H9 (cell line): ENCODE data around the gene LYVE1. TPM values are rescaled to one million over a fixed set of nuclear protein-coding genes. Genes with fewer than 3 reads are reported as not detected.

Experiments used
- DNase-seq: peaks from one replicate; pipeline ENCODE4 v3.0.0-alpha.2; 2017
- H2AFZ ChIP-seq: one replicate; pipeline ENCODE4 v1.6.1; 2013; ENCODE audit warnings: mild to moderate bottlenecking, low read length, control low read depth, moderate library complexity
- H2AK5ac ChIP-seq: 2 replicates; pipeline ENCODE4 v1.6.1; 2013; ENCODE audit warnings: low read length, control low read depth, mixed read lengths; ENCODE audit not compliant: insufficient read length
- H2BK120ac ChIP-seq: one replicate; pipeline ENCODE4 v1.6.1; 2013; ENCODE audit warnings: low read depth, mild to moderate bottlenecking, low read length, control low read depth, inconsistent platforms; ENCODE audit not compliant: poor library complexity, severe bottlenecking
- H2BK12ac ChIP-seq: 2 replicates; pipeline ENCODE4 v1.6.1; 2013; ENCODE audit warnings: low read length, control low read depth, mixed read lengths, low read depth; ENCODE audit not compliant: insufficient read length
- H2BK15ac ChIP-seq: 2 replicates; pipeline ENCODE4 v1.6.1; 2013; ENCODE audit warnings: low read depth, low read length, control low read depth
- H2BK20ac ChIP-seq: one replicate; pipeline ENCODE4 v1.6.1; 2013; ENCODE audit warnings: low read depth, mild to moderate bottlenecking, low read length, control low read depth, inconsistent platforms; ENCODE audit not compliant: poor library complexity, severe bottlenecking
- H2BK5ac ChIP-seq: 2 replicates; pipeline ENCODE4 v1.6.1; 2013; ENCODE audit warnings: low read length, control low read depth, mixed read lengths; ENCODE audit not compliant: insufficient read length
- H3K14ac ChIP-seq: 2 replicates; pipeline ENCODE4 v1.6.1; 2013; ENCODE audit warnings: low read length, control low read depth; ENCODE audit not compliant: insufficient read depth
- H3K18ac ChIP-seq: 2 replicates; pipeline ENCODE4 v1.6.1; 2013; ENCODE audit warnings: low read depth, mild to moderate bottlenecking, mixed read lengths, low read length, control low read depth; ENCODE audit not compliant: insufficient read length
- H3K23ac ChIP-seq: 2 replicates; pipeline ENCODE4 v1.6.1; 2013; ENCODE audit warnings: low read length, control low read depth, mixed read lengths, low read depth; ENCODE audit not compliant: insufficient read length
- H3K23me2 ChIP-seq: 2 replicates; pipeline ENCODE4 v1.6.1; 2013; ENCODE audit warnings: low read depth, mild to moderate bottlenecking, mixed read lengths, low read length, control low read depth; ENCODE audit not compliant: insufficient read length, poor library complexity, severe bottlenecking
- H3K27ac ChIP-seq: 2 replicates; pipeline ENCODE4 v1.5.1; 2013; ENCODE audit warnings: low read length, control low read depth, mixed read lengths, low read depth; ENCODE audit not compliant: insufficient read length
- H3K27me3 ChIP-seq: 2 replicates; pipeline ENCODE4 v1.6.1; 2013; ENCODE audit warnings: low read length, control low read depth, inconsistent platforms; ENCODE audit not compliant: insufficient read depth
- H3K4ac ChIP-seq: 2 replicates; pipeline ENCODE4 v1.6.1; 2013; ENCODE audit warnings: low read depth, mild to moderate bottlenecking, control low read depth, inconsistent platforms, low read length, moderate library complexity
- H3K4me1 ChIP-seq: 2 replicates; pipeline ENCODE4 v1.6.1; 2013; ENCODE audit warnings: low read length, control low read depth, inconsistent platforms; ENCODE audit not compliant: insufficient read depth
- H3K4me2 ChIP-seq: 2 replicates; pipeline ENCODE4 v1.6.1; 2013; ENCODE audit warnings: low read length, control low read depth, mixed read lengths; ENCODE audit not compliant: insufficient read length, insufficient read depth
- H3K56ac ChIP-seq: 2 replicates; pipeline ENCODE4 v1.6.1; 2013; ENCODE audit warnings: low read depth, mild to moderate bottlenecking, mixed read lengths, low read length, control low read depth; ENCODE audit not compliant: insufficient read length
- H3K79me1 ChIP-seq: 2 replicates; pipeline ENCODE4 v1.6.1; 2013; ENCODE audit warnings: low read depth, mild to moderate bottlenecking, moderate library complexity, low read length, control low read depth, inconsistent platforms; ENCODE audit not compliant: insufficient read depth, poor library complexity, severe bottlenecking
- H3K79me2 ChIP-seq: 2 replicates; pipeline ENCODE4 v1.6.1; 2013; ENCODE audit warnings: low read length, control low read depth, inconsistent platforms; ENCODE audit not compliant: insufficient read depth
- H3K9ac ChIP-seq: 2 replicates; pipeline ENCODE4 v1.6.1; 2013; ENCODE audit warnings: low read length, control low read depth, mixed read lengths; ENCODE audit not compliant: insufficient read length; ENCODE audit errors: extremely low read depth
- H3K9me3 ChIP-seq: one replicate; pipeline ENCODE4 v1.6.1; 2013; ENCODE audit warnings: low read depth, low read length, inconsistent platforms; ENCODE audit not compliant: control insufficient read depth
- H3T11ph ChIP-seq: one replicate; pipeline ENCODE4 v1.6.1; 2013; ENCODE audit warnings: mild to moderate bottlenecking, low read length, control low read depth, inconsistent platforms
- H4K20me1 ChIP-seq: one replicate; pipeline ENCODE4 v1.6.1; 2013; ENCODE audit not compliant: control insufficient read depth, insufficient read length, insufficient read depth
- H4K5ac ChIP-seq: 2 replicates; pipeline ENCODE4 v1.6.1; 2013; ENCODE audit warnings: low read depth, mild to moderate bottlenecking, mixed read lengths, low read length, control low read depth; ENCODE audit not compliant: insufficient read length
- H4K8ac ChIP-seq: replicated peaks from 2 replicates; pipeline ENCODE4 v1.6.1; 2013; ENCODE audit warnings: low read length, control low read depth, mixed read lengths, low read depth; ENCODE audit not compliant: insufficient read length
- H4K91ac ChIP-seq: 2 replicates; pipeline ENCODE4 v1.6.1; 2013; ENCODE audit warnings: low read depth, mild to moderate bottlenecking, moderate library complexity, mixed read lengths, low read length, control low read depth; ENCODE audit not compliant: insufficient read length
- H3K27ac Mint-ChIP-seq, 3 experiments: 2 replicates in 2 of 3; 3 replicates in 1 of 3; pipeline ENCODE4 v1.8.0; 2020 to 2021; ENCODE audit warnings: mixed read lengths in 3 of 3, mild to moderate bottlenecking in 1 of 3, moderate library complexity in 1 of 3
- H3K27me3 Mint-ChIP-seq: 2 replicates; pipeline ENCODE4 v1.8.0; 2021; ENCODE audit warnings: low read depth, mild to moderate bottlenecking, moderate library complexity, mixed read lengths
- H3K36me3 Mint-ChIP-seq, 3 experiments: 2 replicates in 2 of 3; 3 replicates in 1 of 3; pipeline ENCODE4 v1.8.0; 2020 to 2021; ENCODE audit warnings: low read depth in 3 of 3, mixed read lengths in 3 of 3; ENCODE audit not compliant: insufficient read depth in 1 of 3
- H3K4me1 Mint-ChIP-seq, 2 experiments: 2 replicates each; pipeline ENCODE4 v1.8.0; 2020; ENCODE audit warnings: mixed read lengths in 2 of 2
- H3K4me3 Mint-ChIP-seq, 2 experiments: 2 replicates in 1 of 2; 3 replicates in 1 of 2; pipeline ENCODE4 v1.8.0; 2020 to 2021; ENCODE audit warnings: mild to moderate bottlenecking in 2 of 2, mixed read lengths in 2 of 2, moderate library complexity in 1 of 2
- H3K9me3 Mint-ChIP-seq, 2 experiments: 2 replicates in 1 of 2; 3 replicates in 1 of 2; pipeline ENCODE4 v1.8.0; 2020; ENCODE audit warnings: mild to moderate bottlenecking in 2 of 2, mixed read lengths in 2 of 2, moderate library complexity in 1 of 2
- CTCF ChIP-seq: fragments of 200-600 bp; sonication (generic); conservative IDR thresholded peaks from 3 replicates; pipeline ENCODE4 v1.8.0; 2021; ENCODE audit warnings: antibody characterized with exemption, mild to moderate bottlenecking
- WGBS: extraction: QIAGEN DNeasy Blood & Tissue Kit; methylation state at CpG from one replicate; pipeline ENCODE4 v1.1.7; 2013; ENCODE audit warnings: missing lambda C conversion rate, low lambda C conversion rate, mixed read lengths; ENCODE audit not compliant: insufficient read length; ENCODE audit errors: extremely low coverage; 5-methylcytosine and 5-hydroxymethylcytosine counted together
- total RNA-seq: library from RNA; stranded (reverse); gene quantifications from 2 replicates; pipeline ENCODE4 v1.2.1, GENCODE V29; 2021

The LYVE1 gene
- total RNA-seq, 1 experiment from 2014 or later = not detected

GRCh38 chr11:10524471-10524870, 44.0 kb downstream of the LYVE1 start:
- WGBS = no CpG with 5 or more reads among the region's 1 CpG
- no peaks in the 10 kb centered on the region for H3K9me3 Mint-ChIP-seq

More at GRCh38 chr11:10524471-10524870, 44.0 kb downstream of the LYVE1 start:
- no peak overlapping the region for H3K56ac ChIP-seq
- H4K8ac ChIP-seq = no peak overlapping the region
- H3K9ac ChIP-seq = no peak overlapping the region
- no peak overlapping the region for H3K27ac Mint-ChIP-seq
- no peak overlapping the region for H2BK20ac ChIP-seq
- H3K23me2 ChIP-seq = no peaks in the 10 kb centered on the region
- H3K9me3 ChIP-seq = no peaks in the 10 kb centered on the region
- H3K18ac ChIP-seq = no peak overlapping the region
- no peak overlapping the region for H2BK120ac ChIP-seq
- no peak overlapping the region for H4K5ac ChIP-seq
- H3K27me3 Mint-ChIP-seq = no peaks in the 10 kb centered on the region
- no peak overlapping the region for H3K27ac ChIP-seq
- DNase-seq = no peak
- no peak overlapping the region for H2BK15ac ChIP-seq
- no peaks in the 10 kb centered on the region for H3K4me1 ChIP-seq
- no peak overlapping the region for H2BK5ac ChIP-seq
- H4K91ac ChIP-seq = no peak overlapping the region
- H2AK5ac ChIP-seq = no peak overlapping the region
- H3K23ac ChIP-seq = no peak overlapping the region
- no peak overlapping the region for H3K14ac ChIP-seq
- no peak overlapping the region for H2AFZ ChIP-seq
- H2BK12ac ChIP-seq = no peak overlapping the region
- H4K20me1 ChIP-seq = no peaks in the 10 kb centered on the region
- no peaks in the 10 kb centered on the region for H3K27me3 ChIP-seq
- H3K4ac ChIP-seq = no peak overlapping the region
- no peak overlapping the region for H3K4me3 Mint-ChIP-seq
- no peaks in the 10 kb centered on the region for H3K79me1 ChIP-seq
- no peak for TF ChIP-seq CTCF
- H3T11ph ChIP-seq = no peak overlapping the region
- H3K79me2 ChIP-seq = no peaks in the 10 kb centered on the region
- no peaks in the 10 kb centered on the region for H3K4me1 Mint-ChIP-seq
- H3K36me3 Mint-ChIP-seq = peaks cover 1 to 24% (median 21%) of the 10 kb centered on the region in 3 experiments; a peak in 4 of 7 replicates
- no peak overlapping the region for H3K4me2 ChIP-seq
